ENCODE measurements around the gene ACVR1.

DNA sequence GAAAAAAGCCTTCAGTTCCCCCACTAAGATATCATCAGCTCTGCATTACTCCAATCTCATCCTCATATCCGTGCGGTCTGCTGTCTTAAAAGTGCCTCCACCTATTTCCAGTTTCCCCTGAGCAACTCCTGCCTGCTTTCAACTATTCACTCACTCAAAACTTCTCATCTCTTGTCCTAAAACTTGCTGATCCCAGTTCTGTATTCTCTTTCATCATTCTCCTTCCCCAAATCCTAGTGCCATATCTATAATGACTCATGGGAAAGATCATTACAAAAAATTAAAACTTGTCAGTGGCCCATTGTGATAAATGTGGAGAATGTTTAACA is 20.0 kb downstream of the ACVR1 start:
- TF ChIP-seq, protein P1, sequence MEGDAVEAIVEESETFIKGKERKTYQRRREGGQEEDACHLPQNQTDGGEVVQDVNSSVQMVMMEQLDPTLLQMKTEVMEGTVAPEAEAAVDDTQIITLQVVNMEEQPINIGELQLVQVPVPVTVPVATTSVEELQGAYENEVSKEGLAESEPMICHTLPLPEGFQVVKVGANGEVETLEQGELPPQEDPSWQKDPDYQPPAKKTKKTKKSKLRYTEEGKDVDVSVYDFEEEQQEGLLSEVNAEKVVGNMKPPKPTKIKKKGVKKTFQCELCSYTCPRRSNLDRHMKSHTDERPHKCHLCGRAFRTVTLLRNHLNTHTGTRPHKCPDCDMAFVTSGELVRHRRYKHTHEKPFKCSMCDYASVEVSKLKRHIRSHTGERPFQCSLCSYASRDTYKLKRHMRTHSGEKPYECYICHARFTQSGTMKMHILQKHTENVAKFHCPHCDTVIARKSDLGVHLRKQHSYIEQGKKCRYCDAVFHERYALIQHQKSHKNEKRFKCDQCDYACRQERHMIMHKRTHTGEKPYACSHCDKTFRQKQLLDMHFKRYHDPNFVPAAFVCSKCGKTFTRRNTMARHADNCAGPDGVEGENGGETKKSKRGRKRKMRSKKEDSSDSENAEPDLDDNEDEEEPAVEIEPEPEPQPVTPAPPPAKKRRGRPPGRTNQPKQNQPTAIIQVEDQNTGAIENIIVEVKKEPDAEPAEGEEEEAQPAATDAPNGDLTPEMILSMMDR (conservative IDR thresholded peaks at IDR 0.05; ENCODE audit: low read depth, low read length) = no peak
- TF ChIP-seq EZH2 (IDR thresholded peaks at IDR 0.05; ENCODE audit: borderline replicate concordance, low read depth, low read length, poor library complexity, severe bottlenecking) = no peak
